Thyroid gland (tissue), 4 donors: Measurements from ENCODE around the gene EGR1. TPM values are rescaled to one million over a fixed set of nuclear protein-coding genes. Genes with fewer than 3 reads are reported as not detected.

Experiments used
- DNase-seq, 2 donors: peaks; one replicate each; pipeline ENCODE4 v3.0.0-alpha.2; 2019
- H3K27ac ChIP-seq, 3 donors: fragments of 200-600 bp; sonication (generic); 1 replicate in 2 of 3; 2 replicates in 1 of 3; pipeline ENCODE4 v1.5.1; 2016 to 2019; ENCODE audit warnings: mild to moderate bottlenecking in 1 of 3, moderate library complexity in 1 of 3
- H3K27me3 ChIP-seq: fragments of 200-600 bp; sonication (generic); one replicate; pipeline ENCODE4 v1.5.1; 2019
- H3K36me3 ChIP-seq, 2 donors: fragments of 200-600 bp; sonication (generic); one replicate each; pipeline ENCODE4 v1.5.1; 2016 to 2019
- H3K4me1 ChIP-seq, 2 donors: fragments of 200-600 bp; sonication (generic); one replicate each; pipeline ENCODE4 v1.5.1; 2017 to 2019
- H3K4me3 ChIP-seq, 3 donors: fragments of 200-600 bp; sonication (generic); replicated peaks in 1 of 3; 1 replicate in 2 of 3; 2 replicates in 1 of 3; pipeline ENCODE4 v1.5.1; 2016; ENCODE audit warnings: mild to moderate bottlenecking in 1 of 3
- H3K9me3 ChIP-seq: fragments of 200-600 bp; sonication (generic); one replicate; pipeline ENCODE4 v1.5.1; 2017
- POLR2A ChIP-seq, 2 donors: fragments of 450-650 bp; IDR thresholded peaks; one replicate each; pipeline ENCODE4 v1.6.1; 2017; ENCODE audit warnings: antibody characterized with exemption in 2 of 2, mild to moderate bottlenecking in 2 of 2, moderate library complexity in 1 of 2
- WGBS, 2 donors: methylation state at CpG; one replicate each; pipeline ENCODE4 v1.1.5; 2017; 5-methylcytosine and 5-hydroxymethylcytosine counted together
- intact Hi-C: fragments of 100-400 bp; cut with DNase I; formaldehyde crosslinking; loops from one replicate; pipeline ENCODE4 v1.15.1; 2023
- total RNA-seq, 4 donors: library from RNA; depleted of rRNA; stranded (reverse); fragments of >200 nt; gene quantifications; one replicate each; pipeline ENCODE4 v1.2.3, GENCODE V29; 2016
- TF ChIP-seq, protein P1 (sequence below), 6 experiments: fragments of 200-600 bp in 3 of 6; fragments of 450-650 bp in 3 of 6; sonication (generic) in 3 of 6; IDR thresholded peaks; one replicate each; pipeline ENCODE4 v1.5.1; 2016 to 2019; ENCODE audit warnings: antibody characterized with exemption in 6 of 6, mild to moderate bottlenecking in 2 of 6, inconsistent platforms in 1 of 6, moderate library complexity in 1 of 6

The EGR1 gene
- total RNA-seq, 4 donors from 2014 or later, result 5.1 to 72.3 (median 15.3) TPM

DNA sequence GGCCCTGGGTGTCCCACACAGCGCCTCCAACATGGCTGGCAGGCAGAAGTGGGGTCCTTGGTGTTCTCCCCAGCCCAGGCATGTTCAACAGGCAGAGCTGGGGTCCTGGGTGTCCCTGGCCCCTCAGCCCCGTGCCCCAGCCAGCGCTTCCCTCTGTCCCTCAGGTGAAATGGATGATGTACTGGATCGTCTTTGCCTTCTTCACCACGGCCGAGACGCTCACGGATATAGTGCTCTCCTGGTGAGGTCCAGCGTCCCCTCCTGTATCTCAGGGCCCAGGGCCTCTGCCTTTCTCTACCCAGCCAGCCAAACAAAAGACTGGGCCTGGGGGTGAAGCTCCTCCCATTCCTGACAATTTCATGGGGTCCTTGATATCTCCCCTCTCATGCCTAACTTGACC lies 24.1 kb upstream of the EGR1 start:
- no peak for TF ChIP-seq POLR2A (IDR thresholded peaks at IDR 0.05)
- TF ChIP-seq, protein P1, sequence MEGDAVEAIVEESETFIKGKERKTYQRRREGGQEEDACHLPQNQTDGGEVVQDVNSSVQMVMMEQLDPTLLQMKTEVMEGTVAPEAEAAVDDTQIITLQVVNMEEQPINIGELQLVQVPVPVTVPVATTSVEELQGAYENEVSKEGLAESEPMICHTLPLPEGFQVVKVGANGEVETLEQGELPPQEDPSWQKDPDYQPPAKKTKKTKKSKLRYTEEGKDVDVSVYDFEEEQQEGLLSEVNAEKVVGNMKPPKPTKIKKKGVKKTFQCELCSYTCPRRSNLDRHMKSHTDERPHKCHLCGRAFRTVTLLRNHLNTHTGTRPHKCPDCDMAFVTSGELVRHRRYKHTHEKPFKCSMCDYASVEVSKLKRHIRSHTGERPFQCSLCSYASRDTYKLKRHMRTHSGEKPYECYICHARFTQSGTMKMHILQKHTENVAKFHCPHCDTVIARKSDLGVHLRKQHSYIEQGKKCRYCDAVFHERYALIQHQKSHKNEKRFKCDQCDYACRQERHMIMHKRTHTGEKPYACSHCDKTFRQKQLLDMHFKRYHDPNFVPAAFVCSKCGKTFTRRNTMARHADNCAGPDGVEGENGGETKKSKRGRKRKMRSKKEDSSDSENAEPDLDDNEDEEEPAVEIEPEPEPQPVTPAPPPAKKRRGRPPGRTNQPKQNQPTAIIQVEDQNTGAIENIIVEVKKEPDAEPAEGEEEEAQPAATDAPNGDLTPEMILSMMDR (IDR thresholded peaks at IDR 0.05), result no peak
- H3K27me3 ChIP-seq, result no peaks in the 10 kb centered on the region
- no peak overlapping the region for H3K4me3 ChIP-seq
- H3K27ac ChIP-seq, result no peak overlapping the region
- peaks cover 0 to 6% of the 10 kb centered on the region in 2 donors for H3K36me3 ChIP-seq
- intact Hi-C loops, result no loop called here
- 83 to 96% methylated on average over 5 to 9 of the region's 9 CpGs for WGBS, 2 donors
- H3K9me3 ChIP-seq, result no peaks in the 10 kb centered on the region
- DNase-seq, result no peak
- peaks cover 0 to 15% of the 10 kb centered on the region in 2 donors for H3K4me1 ChIP-seq

- intact Hi-C loops, result no loop called here
- 92% methylated on average over 11 to 13 of the region's 13 CpGs for WGBS, 2 donors
- no peak overlapping the region for H3K27ac ChIP-seq
Measured at GRCh38 chr5:138444078-138444773, 21.1 kb upstream of the EGR1 start.

DNA sequence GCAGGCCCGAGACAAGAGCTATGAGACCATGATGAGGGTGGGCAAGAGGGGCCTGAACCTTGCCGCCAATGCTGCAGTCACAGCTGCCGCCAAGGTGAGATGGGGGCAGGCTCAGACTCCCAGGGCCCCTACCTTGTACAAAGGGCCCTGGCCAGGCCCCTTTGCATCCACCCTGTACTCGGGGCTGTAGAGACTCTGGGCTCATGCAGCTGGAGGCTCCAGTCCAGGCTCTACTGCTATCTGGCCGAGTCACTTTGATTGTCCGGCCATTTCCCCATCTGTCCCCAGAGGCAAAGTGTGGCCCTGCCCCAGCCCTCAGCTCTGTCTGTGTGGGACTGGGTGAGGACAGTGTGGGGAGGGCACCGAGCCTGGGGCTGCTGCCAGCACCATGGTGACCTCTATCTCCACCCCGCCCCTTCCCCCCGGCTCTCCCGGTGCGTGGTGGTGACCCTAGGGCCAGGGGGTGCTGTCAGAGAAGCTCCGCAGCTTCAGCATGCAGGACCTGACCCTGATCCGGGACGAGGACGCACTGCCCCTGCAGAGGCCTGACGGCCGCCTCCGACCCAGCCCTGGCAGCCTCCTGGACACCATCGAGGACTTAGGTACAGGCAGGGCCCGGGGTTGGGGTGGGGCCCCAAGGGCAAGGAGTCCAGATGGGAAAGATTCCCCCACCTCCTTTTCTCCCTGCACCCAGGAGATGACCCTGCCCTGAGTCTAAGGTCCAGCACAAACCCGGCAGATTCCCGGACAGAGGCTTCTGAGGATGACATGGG lies 20.3 kb upstream of the EGR1 start:
- Histone ChIP-seq H3K4me3 (no peak overlapping the region), H3K9me3 (no peaks in the 10 kb centered on the region), H3K27me3 (no peaks in the 10 kb centered on the region), H3K36me3 (no peaks in the 10 kb centered on the region), H3K27ac (no peak overlapping the region), H3K4me1 (peaks cover 0 to 7% of the 10 kb centered on the region in 2 donors)
- no peak for DNase-seq
- WGBS, 2 donors, result 77 to 91% methylated on average over 8 to 12 of the region's 22 CpGs
- TF ChIP-seq, protein P1 (IDR thresholded peaks at IDR 0.05), result no peak
- no peak for TF ChIP-seq POLR2A (IDR thresholded peaks at IDR 0.05)
- intact Hi-C loops, result no loop called here

More at GRCh38 chr5:138444078-138444773, 21.1 kb upstream of the EGR1 start:
- Histone ChIP-seq H3K36me3 (no peaks in the 10 kb centered on the region), H3K4me1 (peaks cover 0 to 6% of the 10 kb centered on the region in 2 donors), H3K27me3 (no peaks in the 10 kb centered on the region), H3K9me3 (no peaks in the 10 kb centered on the region), H3K4me3 (no peak overlapping the region)
- DNase-seq, result no peak
- TF ChIP-seq, protein P1 (IDR thresholded peaks at IDR 0.05), result no peak
- no peak for TF ChIP-seq POLR2A (IDR thresholded peaks at IDR 0.05)

- H3K36me3 ChIP-seq, result no peaks in the 10 kb centered on the region
- H3K9me3 ChIP-seq, result no peaks in the 10 kb centered on the region
- intact Hi-C loops, result no loop called here
- H3K4me3 ChIP-seq, result no peak overlapping the region
- TF ChIP-seq, protein P1 (IDR thresholded peaks at IDR 0.05), result no peak
- TF ChIP-seq POLR2A (IDR thresholded peaks at IDR 0.05), result no peak
- peaks cover 0 to 10% of the 10 kb centered on the region in 2 donors for H3K4me1 ChIP-seq
- no peak overlapping the region for H3K27ac ChIP-seq
- WGBS, 2 donors, result 76 to 86% methylated on average over 12 to 15 of the region's 18 CpGs
- no peaks in the 10 kb centered on the region for H3K27me3 ChIP-seq
- no peak for DNase-seq
Measured at GRCh38 chr5:138445547-138446271, 19.6 kb upstream of the EGR1 start.
